ENCODE data around the gene ZNF746.

ZNF746 gene

GRCh38 chr7:149490083-149490760 is 7.4 kb downstream of the ZNF746 start:
- DNase-seq (ENCODE audit: low read depth): no peak

- no peak for DNase-seq (ENCODE audit: low read depth)
Observed at GRCh38 chr7:149489391-149490024, 8.1 kb downstream of the ZNF746 start.

GRCh38 chr7:149479568-149479967 is 18.0 kb downstream of the ZNF746 start:
- DNase-seq (ENCODE audit: low read depth): no peak

- no peak for DNase-seq (ENCODE audit: low read depth)
Observed at GRCh38 chr7:149478754-149479153, 18.9 kb downstream of the ZNF746 start.

- DNase-seq (ENCODE audit: low read depth): no peak
Observed at GRCh38 chr7:149477494-149478443, 19.8 kb downstream of the ZNF746 start.

GRCh38 chr7:149476791-149477190 is 20.8 kb downstream of the ZNF746 start:
- no peak for DNase-seq (ENCODE audit: low read depth)

- no peak for DNase-seq (ENCODE audit: low read depth)
Observed at GRCh38 chr7:149475121-149476045, 22.2 kb downstream of the ZNF746 start.

GRCh38 chr7:149474309-149475120 is 23.1 kb downstream of the ZNF746 start:
- DNase-seq (ENCODE audit: low read depth): no peak

- no peak for DNase-seq (ENCODE audit: low read depth)
Observed at GRCh38 chr7:149473251-149473650, 24.4 kb downstream of the ZNF746 start.

GRCh38 chr7:149471289-149471953 is 26.2 kb downstream of the ZNF746 start:
- no peak for DNase-seq (ENCODE audit: low read depth)

GRCh38 chr7:149469806-149470205 is 27.8 kb downstream of the ZNF746 start:
- no peak for DNase-seq (ENCODE audit: low read depth)

- DNase-seq (ENCODE audit: low read depth): no peak
Observed at GRCh38 chr7:149468208-149468607, 29.4 kb downstream of the ZNF746 start.

- DNase-seq (ENCODE audit: low read depth): no peak
Observed at GRCh38 chr7:149467321-149467859, 30.2 kb downstream of the ZNF746 start.

- DNase-seq (ENCODE audit: low read depth): no peak
Observed at GRCh38 chr7:149466364-149466763, 31.2 kb downstream of the ZNF746 start.

- no peak for DNase-seq (ENCODE audit: low read depth)
Observed at GRCh38 chr7:149463500-149464161, 34.0 kb downstream of the ZNF746 start.

- no peak for DNase-seq (ENCODE audit: low read depth)
Observed at GRCh38 chr7:149462101-149462520, 35.5 kb downstream of the ZNF746 start.

- peak; percentile 72 for DNase-seq (ENCODE audit: low read depth)
Observed at GRCh38 chr7:149460493-149461277, 36.9 kb downstream of the ZNF746 start, which contains the start of gene ZNF777. Gene ZNF777, minus strand, starts transcription at chr7:149461062. Its CDS starts 5,040 bp downstream, at chr7:149456022.

All from activated T-cell treated with anti-CD3 and anti-CD28 coated beads for 24 hours (primary cell).